ENCODE results near the gene SLC4A1AP. TPM values are rescaled to one million over a fixed set of nuclear protein-coding genes. Genes with fewer than 3 reads are reported as not detected.

The SLC4A1AP gene
- polyA plus RNA-seq, 1 experiment = 8.8 TPM

DNA sequence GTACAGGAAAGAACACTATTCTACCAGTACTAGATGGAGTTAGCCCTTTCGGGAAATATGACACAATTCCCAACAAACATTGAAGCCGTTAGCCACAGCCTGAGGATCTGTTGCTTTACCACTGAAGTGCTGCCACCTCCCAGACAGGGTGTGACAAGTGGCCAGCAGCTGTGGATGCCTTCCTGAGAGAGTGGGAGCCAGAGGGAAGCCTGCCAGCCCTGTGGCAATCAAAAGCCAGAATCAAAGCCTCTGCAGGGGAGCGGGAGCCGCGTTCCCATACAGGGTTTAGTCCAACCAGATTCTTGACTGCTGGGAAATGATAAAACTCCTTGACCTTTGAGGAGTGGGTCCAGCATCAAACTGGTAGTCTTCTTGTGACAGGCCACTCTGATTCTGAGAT is 38.0 kb downstream of the SLC4A1AP start:
- CTCF ChIA-PET = interaction anchor here (1.0 to 1.6 kb wide), 2 partner anchors 10 to 18 kb away, joined by 3 to 4 read pairs; no protein-coding TSS in a partner anchor
- no peaks in the 10 kb centered on the region for H3K27me3 ChIP-seq (ENCODE audit: control insufficient read depth, insufficient read depth, low read length)
- H3K4me3 ChIP-seq (ENCODE audit: low read depth, low read length) = no peak overlapping the region
- DNase-seq (ENCODE audit: low read depth) = no peak
- TF ChIP-seq, protein P1, sequence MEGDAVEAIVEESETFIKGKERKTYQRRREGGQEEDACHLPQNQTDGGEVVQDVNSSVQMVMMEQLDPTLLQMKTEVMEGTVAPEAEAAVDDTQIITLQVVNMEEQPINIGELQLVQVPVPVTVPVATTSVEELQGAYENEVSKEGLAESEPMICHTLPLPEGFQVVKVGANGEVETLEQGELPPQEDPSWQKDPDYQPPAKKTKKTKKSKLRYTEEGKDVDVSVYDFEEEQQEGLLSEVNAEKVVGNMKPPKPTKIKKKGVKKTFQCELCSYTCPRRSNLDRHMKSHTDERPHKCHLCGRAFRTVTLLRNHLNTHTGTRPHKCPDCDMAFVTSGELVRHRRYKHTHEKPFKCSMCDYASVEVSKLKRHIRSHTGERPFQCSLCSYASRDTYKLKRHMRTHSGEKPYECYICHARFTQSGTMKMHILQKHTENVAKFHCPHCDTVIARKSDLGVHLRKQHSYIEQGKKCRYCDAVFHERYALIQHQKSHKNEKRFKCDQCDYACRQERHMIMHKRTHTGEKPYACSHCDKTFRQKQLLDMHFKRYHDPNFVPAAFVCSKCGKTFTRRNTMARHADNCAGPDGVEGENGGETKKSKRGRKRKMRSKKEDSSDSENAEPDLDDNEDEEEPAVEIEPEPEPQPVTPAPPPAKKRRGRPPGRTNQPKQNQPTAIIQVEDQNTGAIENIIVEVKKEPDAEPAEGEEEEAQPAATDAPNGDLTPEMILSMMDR (IDR thresholded peaks at IDR 0.05; ENCODE audit: insufficient read depth, low read depth, low read length) = no peak
- POLR2A ChIA-PET = no interaction called here
- no peaks in the 10 kb centered on the region for H3K36me3 ChIP-seq (ENCODE audit: control insufficient read depth, insufficient read depth, low read length)

DNA sequence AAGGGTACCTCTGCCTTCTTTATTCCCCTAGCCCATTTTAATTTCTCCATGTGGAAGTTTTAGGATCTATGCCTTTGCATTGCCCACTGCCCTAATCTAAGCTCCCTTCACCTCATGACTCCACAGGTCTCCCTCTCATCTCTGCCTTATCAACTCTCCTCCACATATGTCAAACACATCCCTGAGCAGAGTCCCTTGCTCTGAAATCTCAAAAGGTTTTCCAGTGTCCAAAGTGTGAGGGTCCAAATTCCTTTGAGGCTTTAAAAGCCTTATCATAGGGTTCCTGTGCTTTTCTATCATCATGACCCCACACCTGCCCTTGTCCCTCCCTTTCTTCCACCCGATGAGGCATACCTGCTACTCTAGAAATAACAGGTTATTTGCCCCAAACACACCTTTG is 38.6 kb downstream of the SLC4A1AP start:
- H3K4me3 ChIP-seq (ENCODE audit: low read depth, low read length) = no peak overlapping the region
- H3K36me3 ChIP-seq (ENCODE audit: control insufficient read depth, insufficient read depth, low read length) = no peaks in the 10 kb centered on the region
- DNase-seq (ENCODE audit: low read depth) = no peak
- H3K27me3 ChIP-seq (ENCODE audit: control insufficient read depth, insufficient read depth, low read length) = no peaks in the 10 kb centered on the region
- TF ChIP-seq, protein P1 (IDR thresholded peaks at IDR 0.05; ENCODE audit: insufficient read depth, low read depth, low read length) = no peak
- CTCF ChIA-PET = interaction anchor here (1.0 to 1.6 kb wide), 2 partner anchors 11 to 18 kb away, joined by 3 to 4 read pairs; no protein-coding TSS in a partner anchor
- POLR2A ChIA-PET = no interaction called here

DNA sequence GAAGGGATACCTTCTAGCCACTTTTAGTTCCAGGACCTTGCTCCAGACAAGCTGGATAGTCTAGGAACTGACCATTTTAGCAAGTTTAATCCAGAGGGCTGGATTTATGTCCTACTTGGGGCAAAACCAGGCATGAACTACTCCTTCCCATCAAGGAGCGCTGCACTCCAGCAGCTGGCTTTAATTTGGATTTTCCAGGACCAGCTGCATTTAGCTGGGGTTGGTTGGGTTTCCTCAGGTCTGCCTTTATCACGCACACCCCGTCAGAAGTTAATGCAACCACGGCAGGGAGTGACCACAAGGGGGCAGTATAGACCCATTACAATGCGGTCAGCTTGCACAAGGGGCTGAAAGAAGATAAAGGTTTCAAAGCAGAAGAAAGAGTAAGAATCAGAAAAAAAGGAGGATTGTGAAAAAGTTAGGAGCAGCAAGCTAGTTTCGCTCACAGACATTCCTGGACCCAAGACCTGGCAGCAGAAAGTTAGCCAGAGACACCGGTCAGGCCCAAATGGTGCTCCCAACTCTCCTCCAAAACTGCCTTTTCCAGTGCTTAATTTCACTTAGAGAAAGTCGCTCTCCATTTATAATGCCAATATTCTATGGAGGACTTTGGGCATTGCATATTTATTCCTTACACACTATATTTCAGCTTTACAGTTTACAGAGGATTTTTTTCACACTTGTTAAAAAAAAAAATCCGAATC is 40.1 kb downstream of the SLC4A1AP start:
- ChIA-PET CTCF (interaction anchor here (0.6 to 4.0 kb wide), 32 partner anchors 9 to 1238 kb away, joined by 3 to 28 read pairs (median 4); no protein-coding TSS in a partner anchor), POLR2A (no interaction called here)
- TF ChIP-seq, protein P1 (IDR thresholded peaks at IDR 0.05; ENCODE audit: insufficient read depth, low read depth, low read length) = peak; percentile 91
- no peak overlapping the region for H3K4me3 ChIP-seq (ENCODE audit: low read depth, low read length)
- peak; percentile 94 for DNase-seq (ENCODE audit: low read depth)
- no peaks in the 10 kb centered on the region for H3K27me3 ChIP-seq (ENCODE audit: control insufficient read depth, insufficient read depth, low read length)
- H3K36me3 ChIP-seq (ENCODE audit: control insufficient read depth, insufficient read depth, low read length) = no peaks in the 10 kb centered on the region

DNA sequence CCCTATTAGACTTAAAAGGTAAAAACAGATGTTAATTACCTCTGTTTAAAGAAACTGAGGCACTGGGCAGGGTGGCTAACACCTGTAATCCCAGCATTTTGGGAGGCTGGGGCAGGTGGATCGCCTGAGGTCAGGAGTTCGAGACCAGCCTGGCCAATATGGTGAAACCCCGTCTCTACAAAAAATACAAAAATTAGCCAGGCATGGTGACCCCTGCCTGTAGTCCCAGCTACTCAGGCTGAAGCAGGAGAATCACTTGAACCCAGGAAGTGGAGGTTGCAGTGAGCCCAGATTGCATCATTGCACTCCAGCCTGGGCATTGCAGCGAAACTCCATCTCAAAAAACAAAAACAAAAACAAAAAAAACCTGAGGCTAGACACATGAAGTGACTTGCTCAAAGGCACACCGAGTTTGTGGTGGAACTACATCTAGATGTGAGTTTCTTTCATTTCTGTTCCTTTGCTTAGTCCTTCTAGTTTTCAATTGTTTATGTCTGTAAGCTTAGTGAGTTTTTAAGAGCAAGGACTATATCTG is 40.7 kb downstream of the SLC4A1AP start:
- TF ChIP-seq, protein P1 (IDR thresholded peaks at IDR 0.05; ENCODE audit: insufficient read depth, low read depth, low read length) = no peak
- ChIA-PET POLR2A (no interaction called here), CTCF (interaction anchor here (0.6 to 4.0 kb wide), 26 partner anchors 8 to 1205 kb away, joined by 3 to 28 read pairs (median 4); no protein-coding TSS in a partner anchor)
- Histone ChIP-seq H3K36me3 (ENCODE audit: control insufficient read depth, insufficient read depth, low read length) (no peaks in the 10 kb centered on the region), H3K4me3 (ENCODE audit: low read depth, low read length) (no peak overlapping the region), H3K27me3 (ENCODE audit: control insufficient read depth, insufficient read depth, low read length) (no peaks in the 10 kb centered on the region)
- no peak for DNase-seq (ENCODE audit: low read depth)

DNA sequence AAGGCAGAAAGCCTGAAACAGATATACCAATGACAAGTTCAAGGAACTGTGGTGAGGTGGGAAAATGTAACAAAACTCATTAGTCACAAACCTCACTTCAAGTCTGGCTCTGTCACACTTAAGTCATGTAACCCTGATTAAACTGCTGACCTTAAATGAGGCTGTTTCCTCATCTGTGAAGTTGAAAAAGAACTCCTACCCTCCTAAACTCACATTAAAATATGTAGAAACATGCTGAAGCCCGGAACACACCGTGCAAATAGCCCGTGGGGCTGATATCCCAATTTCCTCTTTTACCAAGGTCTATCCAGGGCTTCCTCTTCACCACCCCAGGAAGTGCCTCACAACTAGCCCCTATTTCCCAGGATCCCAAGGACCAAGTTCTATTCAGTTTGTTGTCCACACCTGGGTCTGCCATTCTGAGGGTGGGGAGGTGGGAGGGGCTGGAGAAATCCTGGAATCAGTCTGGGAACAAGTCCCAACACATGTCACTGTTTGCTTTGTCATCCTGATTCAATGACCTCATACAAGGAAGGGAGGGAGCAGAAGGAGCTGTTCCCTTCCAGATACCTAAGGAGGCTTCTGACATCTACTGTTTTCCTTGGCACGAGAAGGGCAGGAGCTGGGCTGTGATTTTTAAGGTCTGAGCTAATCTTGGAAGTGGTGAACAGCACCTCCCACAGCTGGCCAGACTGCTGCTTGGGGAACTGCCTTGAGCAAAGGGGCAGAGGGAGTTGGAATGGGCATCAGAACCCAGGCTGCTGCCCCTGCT is 42.3 kb downstream of the SLC4A1AP start:
- CTCF ChIA-PET = interaction anchor here (0.9 to 4.0 kb wide), 5 partner anchors 11 to 93 kb away, joined by 3 to 28 read pairs (median 7); no protein-coding TSS in a partner anchor
- Histone ChIP-seq H3K36me3 (ENCODE audit: control insufficient read depth, insufficient read depth, low read length) (no peaks in the 10 kb centered on the region), H3K27me3 (ENCODE audit: control insufficient read depth, insufficient read depth, low read length) (no peaks in the 10 kb centered on the region), H3K4me3 (ENCODE audit: low read depth, low read length) (no peak overlapping the region)
- TF ChIP-seq, protein P1 (IDR thresholded peaks at IDR 0.05; ENCODE audit: insufficient read depth, low read depth, low read length) = no peak
- DNase-seq (ENCODE audit: low read depth) = peak; percentile 94
- POLR2A ChIA-PET = interaction anchor here (0.6 to 0.9 kb wide), 2 partner anchors 14 to 742 kb away, joined by 3 to 5 read pairs; no protein-coding TSS in a partner anchor

All from BJ (cell line).